Smooth muscle cell (in vitro differentiated cells): ENCODE data around the gene RHOT1. TPM values are rescaled to one million over a fixed set of nuclear protein-coding genes. Genes with fewer than 3 reads are reported as not detected.
"Not testable (repeated sequence)": the region's sequence is repeated elsewhere in the genome, so short reads cannot be mapped to it uniquely, and the experiment has no call there.

ENCODE experiments used
- DNase-seq: peaks from one replicate; lab custom pipeline; 2025; ENCODE audit not compliant: unreplicated experiment; lab: John Stamatoyannopoulos, UW
- H2AFZ ChIP-seq: fragments of 200-600 bp; sonication (generic); 2 replicates; pipeline ENCODE4 v1.6.0; 2016; ENCODE audit warnings: antibody characterized with exemption, low read depth, mild to moderate bottlenecking
- H3F3A ChIP-seq: fragments of 200-600 bp; sonication (generic); 2 replicates; pipeline ENCODE4 v1.6.0; 2017; ENCODE audit warnings: antibody characterized with exemption, low read depth
- H3K27ac ChIP-seq: fragments of 200-600 bp; sonication (generic); 2 replicates; pipeline ENCODE4 v1.5.1; 2016; ENCODE audit warnings: low read depth, mild to moderate bottlenecking
- H3K27me3 ChIP-seq: fragments of 200-600 bp; sonication (generic); 2 replicates; pipeline ENCODE4 v1.6.1; 2016; ENCODE audit warnings: low read depth, mild to moderate bottlenecking
- H3K36me3 ChIP-seq: fragments of 200-600 bp; sonication (generic); 2 replicates; pipeline ENCODE4 v1.5.1; 2016; ENCODE audit warnings: low read depth
- H3K4me1 ChIP-seq: fragments of 200-600 bp; sonication (generic); 2 replicates; pipeline ENCODE4 v1.5.1; 2016; ENCODE audit warnings: low read depth
- H3K4me2 ChIP-seq: fragments of 200-600 bp; sonication (generic); 2 replicates; pipeline ENCODE4 v1.6.0; 2016; ENCODE audit warnings: mild to moderate bottlenecking
- H3K4me3 ChIP-seq: fragments of 200-600 bp; sonication (generic); 2 replicates; pipeline ENCODE4 v1.5.1; 2016; ENCODE audit warnings: mild to moderate bottlenecking
- H3K79me2 ChIP-seq: fragments of 200-600 bp; sonication (generic); 2 replicates; pipeline ENCODE4 v1.6.0; 2016; ENCODE audit warnings: low read depth, mild to moderate bottlenecking
- H3K9ac ChIP-seq: fragments of 200-600 bp; sonication (generic); 2 replicates; pipeline ENCODE4 v1.6.0; 2016; ENCODE audit warnings: low read depth
- H3K9me3 ChIP-seq: fragments of 200-600 bp; sonication (generic); replicated peaks from 2 replicates; pipeline ENCODE4 v1.5.1; 2016; ENCODE audit warnings: low read depth
- H4K20me1 ChIP-seq: fragments of 200-600 bp; sonication (generic); 2 replicates; pipeline ENCODE4 v1.6.0; 2016; ENCODE audit warnings: low read depth
- WGBS: methylation state at CpG from one replicate; pipeline ENCODE4 v1.1.7; 2016; ENCODE audit warnings: low lambda C conversion rate; 5-methylcytosine and 5-hydroxymethylcytosine counted together
- polyA plus RNA-seq: library from polyadenylated mRNA; unstranded; fragments of >200 nt; fragmentation: Nextera tagmentation; extraction: Ambion mirVana; gene quantifications from 2 replicates; pipeline ENCODE4 v1.2.1, GENCODE V29; 2016
- total RNA-seq: library from RNA; depleted of rRNA; stranded (reverse); fragments of >200 nt; gene quantifications from 2 replicates; pipeline ENCODE4 v1.2.3, GENCODE V29; 2014
- TF ChIP-seq, protein P1 (sequence below): fragments of 200-600 bp; sonication (generic); IDR thresholded peaks from 2 replicates; pipeline ENCODE4 v1.5.1; 2017; ENCODE audit warnings: borderline replicate concordance, mild to moderate bottlenecking, antibody characterized with exemption; ENCODE audit not compliant: insufficient read depth, poor library complexity, severe bottlenecking

The RHOT1 gene
- total and polyA plus RNA-seq, 2 experiments from 2014 or later, result 23.6 to 28.7 TPM

DNA sequence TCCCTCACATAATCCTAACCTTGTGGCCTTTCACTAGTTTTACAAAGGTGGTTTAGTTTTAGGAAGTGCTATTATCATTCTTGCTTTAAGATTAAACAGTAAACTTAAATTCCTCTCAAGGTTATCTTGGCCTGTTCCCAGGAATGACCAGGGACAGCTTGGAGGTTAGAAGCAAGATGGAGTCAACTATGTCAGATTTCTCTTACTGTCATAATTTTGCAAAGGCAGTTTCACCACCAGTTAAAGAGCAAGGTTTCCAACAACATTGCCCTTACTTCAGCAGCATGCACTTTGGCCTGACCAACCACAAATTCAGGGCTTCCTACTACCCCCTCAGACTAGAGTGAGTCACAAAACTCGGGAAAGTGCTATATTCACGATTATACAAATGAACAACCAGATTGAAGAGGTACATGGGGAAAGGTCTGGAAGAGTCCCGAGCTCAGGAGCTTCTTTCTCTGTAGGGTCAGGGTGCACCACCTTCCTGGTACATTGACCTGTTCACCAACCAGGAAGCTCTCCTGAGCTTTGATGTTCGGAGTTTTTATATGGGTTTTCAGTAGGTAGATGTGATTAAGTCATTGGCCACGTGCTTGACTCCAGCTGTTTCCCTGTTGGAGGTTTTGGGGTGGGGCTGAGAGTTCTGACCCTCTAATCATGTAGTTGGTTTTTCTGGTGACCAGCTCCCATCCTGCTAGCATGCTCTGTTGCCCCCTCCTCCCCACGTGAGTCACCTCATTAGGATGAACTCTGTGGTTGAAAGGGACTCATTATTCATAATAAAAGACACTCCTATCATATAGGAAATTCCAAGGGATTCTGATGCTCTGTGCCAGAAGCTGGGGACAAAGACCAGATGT is 19.4 kb downstream of the RHOT1 start:
- Histone ChIP-seq H3K36me3 (peaks cover 4% of the 10 kb centered on the region), H3K27ac (peak overlapping the region; percentile 84), H3K9ac (no peak overlapping the region), H4K20me1 (peaks cover 38% of the 10 kb centered on the region), H3K4me2 (peak overlapping the region; percentile 72), H3F3A (peaks cover 12% of the 10 kb centered on the region), H3K4me1 (no peaks in the 10 kb centered on the region), H3K4me3 (no peak overlapping the region), H3K27me3 (no peaks in the 10 kb centered on the region), H2AFZ (no peak overlapping the region), H3K9me3 (no peaks in the 10 kb centered on the region), H3K79me2 (peaks cover 16% of the 10 kb centered on the region)
- DNase-seq, result no peak
- TF ChIP-seq, protein P1, sequence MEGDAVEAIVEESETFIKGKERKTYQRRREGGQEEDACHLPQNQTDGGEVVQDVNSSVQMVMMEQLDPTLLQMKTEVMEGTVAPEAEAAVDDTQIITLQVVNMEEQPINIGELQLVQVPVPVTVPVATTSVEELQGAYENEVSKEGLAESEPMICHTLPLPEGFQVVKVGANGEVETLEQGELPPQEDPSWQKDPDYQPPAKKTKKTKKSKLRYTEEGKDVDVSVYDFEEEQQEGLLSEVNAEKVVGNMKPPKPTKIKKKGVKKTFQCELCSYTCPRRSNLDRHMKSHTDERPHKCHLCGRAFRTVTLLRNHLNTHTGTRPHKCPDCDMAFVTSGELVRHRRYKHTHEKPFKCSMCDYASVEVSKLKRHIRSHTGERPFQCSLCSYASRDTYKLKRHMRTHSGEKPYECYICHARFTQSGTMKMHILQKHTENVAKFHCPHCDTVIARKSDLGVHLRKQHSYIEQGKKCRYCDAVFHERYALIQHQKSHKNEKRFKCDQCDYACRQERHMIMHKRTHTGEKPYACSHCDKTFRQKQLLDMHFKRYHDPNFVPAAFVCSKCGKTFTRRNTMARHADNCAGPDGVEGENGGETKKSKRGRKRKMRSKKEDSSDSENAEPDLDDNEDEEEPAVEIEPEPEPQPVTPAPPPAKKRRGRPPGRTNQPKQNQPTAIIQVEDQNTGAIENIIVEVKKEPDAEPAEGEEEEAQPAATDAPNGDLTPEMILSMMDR, result no peak
- WGBS, result 48% methylated on average over 6 of the region's 6 CpGs

DNA sequence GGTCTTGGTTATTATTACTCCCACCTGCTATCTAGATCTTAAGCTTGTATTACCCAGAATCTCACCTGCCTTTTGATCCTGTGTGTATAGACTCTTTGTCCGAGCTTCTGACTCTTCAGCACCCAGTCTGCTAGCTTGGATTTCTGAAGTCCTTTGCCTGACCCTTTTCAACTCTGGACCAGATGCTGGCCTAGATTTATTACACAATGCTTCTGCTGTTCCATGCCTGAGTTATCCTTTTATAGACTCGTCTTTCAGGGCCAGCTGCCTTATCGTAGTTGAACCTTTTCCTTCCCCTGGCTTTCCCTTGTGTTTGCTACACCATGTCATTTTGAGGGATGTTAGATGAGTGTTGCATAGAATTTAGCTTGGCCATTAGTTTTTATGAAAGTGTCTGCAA is 32.6 kb downstream of the RHOT1 start:
- H3K4me3 ChIP-seq, result no peak overlapping the region
- H3K27me3 ChIP-seq, result no peaks in the 10 kb centered on the region
- H3K36me3 ChIP-seq, result peaks cover 7% of the 10 kb centered on the region
- TF ChIP-seq, protein P1, result no peak
- H3K4me2 ChIP-seq, result no peak overlapping the region
- no peak overlapping the region for H2AFZ ChIP-seq
- no peaks in the 10 kb centered on the region for H3K9me3 ChIP-seq
- no peak overlapping the region for H3K27ac ChIP-seq
- H3K79me2 ChIP-seq, result peaks cover 4% of the 10 kb centered on the region
- H3K9ac ChIP-seq, result no peak overlapping the region
- H4K20me1 ChIP-seq, result no peaks in the 10 kb centered on the region
- H3F3A ChIP-seq, result no peaks in the 10 kb centered on the region
- no peaks in the 10 kb centered on the region for H3K4me1 ChIP-seq
- 94% methylated on average over 3 of the region's 3 CpGs for WGBS
- DNase-seq, result no peak

DNA sequence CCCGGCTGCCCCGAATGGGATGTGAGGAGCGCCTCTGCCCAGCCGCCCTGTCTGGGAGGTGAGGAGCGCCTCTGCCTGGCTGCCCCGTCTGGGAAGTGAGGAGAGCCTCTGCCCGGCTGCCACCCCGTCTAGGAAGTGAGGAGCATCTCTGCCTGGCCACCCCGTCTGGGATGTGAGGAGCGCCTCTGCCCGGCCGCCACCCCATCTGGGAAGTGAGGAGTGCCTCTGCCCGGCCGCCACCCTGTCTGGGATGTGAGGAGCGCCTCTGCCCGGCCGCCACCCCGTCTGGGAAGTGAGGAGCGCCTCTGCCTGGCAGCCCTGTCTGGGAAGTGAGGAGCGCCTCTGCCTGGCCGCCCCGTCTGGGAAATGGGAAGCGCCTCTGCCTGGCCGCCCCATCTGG is 36.4 kb downstream of the RHOT1 start:
- peaks cover 14% of the 10 kb centered on the region for H3K36me3 ChIP-seq
- H3K4me3 ChIP-seq, H3K27me3 ChIP-seq, H2AFZ ChIP-seq, DNase-seq, H3K79me2 ChIP-seq, H3K4me1 ChIP-seq, H3F3A ChIP-seq, H4K20me1 ChIP-seq, H3K4me2 ChIP-seq, H3K27ac ChIP-seq, H3K9me3 ChIP-seq, H3K9ac ChIP-seq: not testable (repeated sequence)
- 99% methylated on average over 22 of the region's 24 CpGs for WGBS

DNA sequence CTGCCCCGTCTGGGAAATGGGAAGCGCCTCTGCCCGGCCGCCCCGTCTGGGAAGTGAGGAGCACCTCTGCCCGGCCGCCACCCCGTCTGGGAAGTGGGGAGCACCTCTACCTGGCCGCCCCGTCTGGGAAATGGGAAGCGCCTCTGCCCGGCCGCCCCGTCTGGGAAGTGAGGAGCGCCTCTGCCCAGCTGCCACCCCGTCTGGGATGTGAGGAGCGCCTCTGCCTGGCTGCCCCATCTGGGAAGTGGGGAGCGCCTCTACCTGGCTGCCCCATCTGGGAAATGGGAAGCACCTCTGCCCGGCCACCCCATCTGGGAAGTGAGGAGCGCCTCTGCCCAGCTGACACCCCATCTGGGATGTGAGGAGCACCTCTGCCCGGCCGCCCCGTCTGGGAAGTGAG is 36.8 kb downstream of the RHOT1 start:
- not testable (repeated sequence) for H3K4me2 ChIP-seq, H2AFZ ChIP-seq, DNase-seq, H3K4me3 ChIP-seq, H3K27ac ChIP-seq, H3K9ac ChIP-seq, H3K27me3 ChIP-seq, H3K9me3 ChIP-seq, H4K20me1 ChIP-seq, H3K4me1 ChIP-seq, H3F3A ChIP-seq, H3K79me2 ChIP-seq
- WGBS, result 96% methylated on average over 23 of the region's 23 CpGs
- peaks cover 14% of the 10 kb centered on the region for H3K36me3 ChIP-seq

DNA sequence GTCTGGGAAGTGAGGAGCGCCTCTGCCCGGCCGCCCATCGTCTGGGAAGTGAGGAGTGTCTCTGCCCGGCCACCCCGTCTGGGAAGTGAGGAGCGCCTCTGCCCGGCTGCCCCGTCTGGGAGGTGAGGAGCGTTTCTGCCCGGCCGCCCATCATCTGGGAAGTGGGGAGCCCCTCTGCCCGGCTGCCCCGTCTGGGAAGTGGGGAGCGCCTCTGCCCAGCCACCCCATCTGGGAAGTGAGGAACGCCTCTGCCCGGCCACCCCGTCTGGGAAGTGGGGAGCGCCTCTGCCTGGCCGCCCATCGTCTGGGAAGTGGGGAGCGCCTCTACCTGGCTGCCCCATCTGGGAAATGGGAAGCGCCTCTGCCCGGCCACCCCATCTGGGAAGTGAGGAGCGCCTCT is 37.2 kb downstream of the RHOT1 start:
- WGBS, result 93% methylated on average over 19 of the region's 25 CpGs
- H3K79me2 ChIP-seq, H3K9ac ChIP-seq, H3F3A ChIP-seq, DNase-seq, H3K27ac ChIP-seq, H3K4me1 ChIP-seq, H2AFZ ChIP-seq, H4K20me1 ChIP-seq, H3K4me2 ChIP-seq, H3K27me3 ChIP-seq, H3K4me3 ChIP-seq, H3K9me3 ChIP-seq: not testable (repeated sequence)
- H3K36me3 ChIP-seq, result peaks cover 14% of the 10 kb centered on the region

DNA sequence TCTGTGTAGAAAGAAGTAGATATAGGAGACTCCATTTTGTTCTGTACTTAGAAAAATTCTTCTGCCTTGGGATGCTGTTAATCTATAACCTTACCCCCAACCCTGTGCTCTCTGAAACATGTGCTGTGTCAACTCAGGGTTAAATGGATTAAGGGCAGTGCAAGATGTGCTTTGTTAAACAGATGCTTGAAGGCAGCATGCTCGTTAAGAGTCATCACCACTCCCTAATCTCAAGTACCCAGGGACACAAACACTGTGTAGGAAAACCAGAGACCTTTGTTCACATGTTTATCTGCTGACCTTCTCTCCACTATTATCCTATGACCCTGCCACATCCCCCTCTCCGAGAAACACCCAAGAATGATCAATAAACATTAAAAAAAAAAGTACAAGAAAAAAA is 38.0 kb downstream of the RHOT1 start:
- H2AFZ ChIP-seq, H3K9me3 ChIP-seq, H3K27ac ChIP-seq, H3F3A ChIP-seq, H3K9ac ChIP-seq, H3K4me2 ChIP-seq, H3K27me3 ChIP-seq, H3K4me1 ChIP-seq, H4K20me1 ChIP-seq, DNase-seq, H3K4me3 ChIP-seq, H3K79me2 ChIP-seq: not testable (repeated sequence)
- 70% methylated on average over 2 of the region's 2 CpGs for WGBS
- H3K36me3 ChIP-seq, result peaks cover 14% of the 10 kb centered on the region
